Activated T-cell treated with anti-CD3 and anti-CD28 coated beads for 4 hours (primary cell): ENCODE measurements around the gene DCAF8.

Experiments used
- DNase-seq: peaks from one replicate; pipeline ENCODE4 v3.0.0-alpha.2; 2020

The DCAF8 gene

GRCh38 chr1:160167580-160167979, 94.8 kb downstream of the DCAF8 start:
- no peak for DNase-seq

- no peak for DNase-seq
Observed at GRCh38 chr1:160167056-160167455, 95.3 kb downstream of the DCAF8 start.

- DNase-seq: no peak
Observed at GRCh38 chr1:160166166-160166868, 96.0 kb downstream of the DCAF8 start.
